ENCODE data around the gene ADAMTS3.

GRCh38 chr4:72348701-72349100 is 220.3 kb downstream of the ADAMTS3 start:
- no peak for TF ChIP-seq CTCF (optimal IDR thresholded peaks at IDR 0.05 in 1 of 3, IDR thresholded peaks at IDR 0.05 in 1 of 3, conservative IDR thresholded peaks at IDR 0.05 in 1 of 3; ENCODE audit: extremely low read depth in 1 of 3, insufficient read depth in 2 of 3, low read length in 3 of 3)
- TF ChIP-seq EZH2 (IDR thresholded peaks at IDR 0.05; ENCODE audit: low read length): no peak

Data from keratinocyte (primary cell).